HFF-Myc (cell line): ENCODE results near the gene HSPA14.

ENCODE experiments used
- DNase-seq: peaks from one replicate; pipeline ENCODE4 v3.0.0-alpha.2; 2011; ENCODE audit warnings: low read depth; ENCODE audit errors: extremely low read depth
- H3K4me3 ChIP-seq: replicated peaks from 2 replicates; pipeline ENCODE4 v1.5.1; 2011; ENCODE audit warnings: low read depth, mild to moderate bottlenecking, control low read depth, low read length
- CTCF ChIP-seq: IDR thresholded peaks from 2 replicates; pipeline ENCODE4 v1.5.1; 2012; ENCODE audit warnings: mild to moderate bottlenecking, low read depth, low read length, control low read depth; ENCODE audit errors: missing control alignments

HSPA14 gene

GRCh38 chr10:14918964-14919363 lies 80.9 kb downstream of the HSPA14 start:
- TF ChIP-seq CTCF: no peak
- no peak overlapping the region for H3K4me3 ChIP-seq
- no peak for DNase-seq
